ENCODE measurements around the gene KDM1A. TPM values are rescaled to one million over a fixed set of nuclear protein-coding genes. Genes with fewer than 3 reads are reported as not detected.

Gene KDM1A
- 82.2 and 99.4 TPM in 2 replicates for total RNA-seq

GRCh38 chr1:23019094-23019862, at the start of gene KDM1A:
KDM1A (plus strand) TSS chr1:23019468; CDS start chr1:23019597, 129 bp downstream.

GRCh38 chr1:22972760-22973159, 46.5 kb upstream of the KDM1A start, which contains the start of gene LACTBL1:
LACTBL1 (minus strand) TSS chr1:22972866; CDS start chr1:22972316, 550 bp downstream.

Other genes with a start within 250 kb of the KDM1A start
- not detected in 2 replicates for gene LACTBL1, start 46.6 kb upstream of the KDM1A start, total RNA-seq
- gene TEX46, start 3.6 kb upstream of the KDM1A start, total RNA-seq: not detected in 2 replicates
- 29.6 and 62.1 TPM in 2 replicates for gene LUZP1, start 149.4 kb downstream of the KDM1A start, total RNA-seq
- gene HTR1D, start 198.0 kb downstream of the KDM1A start, total RNA-seq: 0.49 and 0.69 TPM in 2 replicates

Measured in bladder microvascular endothelial cell (primary cell).